Measurements from ENCODE around the gene DENND1B. TPM values are rescaled to one million over a fixed set of nuclear protein-coding genes. Genes with fewer than 3 reads are reported as not detected.

Gene DENND1B
- total and polyA plus RNA-seq, 2 of the 13 experiments (the other 11 are each of a cell fraction or from before 2014, with no cell fraction given): 2.6 to 5.7 TPM

DNA sequence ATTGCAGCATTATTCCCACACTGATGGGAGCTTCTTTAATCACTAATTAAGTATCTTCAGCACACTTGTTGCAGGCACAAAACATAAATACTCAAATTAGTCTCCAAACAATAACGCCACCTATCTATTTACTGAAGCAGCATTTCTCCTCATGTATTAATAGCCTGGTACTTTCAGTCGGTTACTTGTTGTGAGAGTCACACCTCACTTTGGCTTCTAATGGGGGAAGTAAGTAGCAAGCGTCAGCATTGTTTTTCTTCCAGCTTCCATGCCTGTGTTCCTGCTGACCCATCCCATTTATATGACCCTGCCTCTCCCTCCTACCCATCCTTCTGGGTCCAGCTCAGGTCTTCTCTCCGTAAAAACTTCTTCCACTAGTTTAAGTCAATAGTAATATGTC is 31.9 kb upstream of the DENND1B start:
- no TSS peak for BruUV-seq (replicated peaks)
- no peak overlapping the region for H2AFZ ChIP-seq (ENCODE audit: low read length)
- in situ Hi-C loops (cut with HindIII; ENCODE audit: extremely low pct_ligation_motif_present, low pct_unique_long_range_greater_than_20kb): no loop called here
- POLR2A ChIA-PET: no interaction called here
- no peak overlapping the region for H3K4me2 ChIP-seq (ENCODE audit: low read depth, low read length)
- H3K79me2 ChIP-seq (ENCODE audit: insufficient read depth, low read length): no peaks in the 10 kb centered on the region
- no peak overlapping the region for H3K27ac ChIP-seq (ENCODE audit: extremely low read length, insufficient read depth, low read length)
- WGBS (ENCODE audit: low lambda C conversion rate): 63% methylated on average over 4 of the region's 4 CpGs
- H3K9me3 ChIP-seq (ENCODE audit: low read length): no peaks in the 10 kb centered on the region
- no peak overlapping the region for H3K9ac ChIP-seq (ENCODE audit: insufficient read depth, low read depth, low read length)
- ATAC-seq: no peak
- DNase-seq (ENCODE audit: low spot score): no peak
- peaks cover 35% of the 10 kb centered on the region for H3K4me1 ChIP-seq (ENCODE audit: insufficient read depth, low read length)
- intact Hi-C loops (cut with micrococcal nuclease; ENCODE audit: unreplicated experiment): no loop called here
- no peak overlapping the region for H3K4me3 ChIP-seq (replicated peaks in 1 of 3; ENCODE audit: insufficient read depth in 1 of 3, low read depth in 2 of 3, low read length in 3 of 3)
- FAIRE-seq: no peak
- no peaks in the 10 kb centered on the region for H4K20me1 ChIP-seq (ENCODE audit: insufficient read depth, low read length)
- no peaks in the 10 kb centered on the region for H3K36me3 ChIP-seq (replicated peaks in 1 of 2; ENCODE audit: control insufficient read depth in 1 of 2, insufficient read depth in 2 of 2, low read length in 2 of 2)
- H3K27me3 ChIP-seq (ENCODE audit: control insufficient read depth in 1 of 2, insufficient read depth in 2 of 2, low read length in 2 of 2): no peaks in the 10 kb centered on the region
- CTCF ChIA-PET (ENCODE audit: low intra/inter-chr PET ratio, low total read pairs): no interaction called here
- TF ChIP-seq HNRNPLL (IDR thresholded peaks at IDR 0.05; ENCODE audit: low read depth, low read length, poor library complexity, severe bottlenecking) (no peak), THAP9 (CRISPR knock-in tag; IDR thresholded peaks at IDR 0.05; ENCODE audit: borderline replicate concordance) (no peak), TP53 (CRISPR knock-in tag; conservative IDR thresholded peaks at IDR 0.05) (no peak), MXD3 (CRISPR knock-in tag; IDR thresholded peaks at IDR 0.05) (no peak), RFX3 (CRISPR knock-in tag; IDR thresholded peaks at IDR 0.05) (no peak), MTERF4 (CRISPR knock-in tag; IDR thresholded peaks at IDR 0.05) (no peak), ARNT2 (CRISPR knock-in tag; IDR thresholded peaks at IDR 0.05; ENCODE audit: low read depth) (no peak), ZNF451 (CRISPR knock-in tag; IDR thresholded peaks at IDR 0.05) (no peak), DPF2 (CRISPR knock-in tag; IDR thresholded peaks at IDR 0.05; ENCODE audit: borderline replicate concordance, low read depth) (no peak), ZNF570 (CRISPR knock-in tag; IDR thresholded peaks at IDR 0.05; ENCODE audit: borderline replicate concordance) (no peak), ZNF746 (CRISPR knock-in tag; IDR thresholded peaks at IDR 0.05) (no peak), LCORL (IDR thresholded peaks at IDR 0.05) (no peak), LCORL (CRISPR knock-in tag; IDR thresholded peaks at IDR 0.05) (no peak), NFKBIZ (CRISPR knock-in tag; IDR thresholded peaks at IDR 0.05) (no peak), NFIC (IDR thresholded peaks at IDR 0.05; ENCODE audit: low read length) (no peak), HNRNPK (IDR thresholded peaks at IDR 0.05; ENCODE audit: low read depth, low read length, poor library complexity, severe bottlenecking) (no peak), SETDB1 (CRISPR knock-in tag; IDR thresholded peaks at IDR 0.05; ENCODE audit: borderline replicate concordance) (no peak), CEBPB (IDR thresholded peaks at IDR 0.05; ENCODE audit: borderline replicate concordance, low read depth, low read length) (no peak)
- TF ChIP-seq, protein P1, sequence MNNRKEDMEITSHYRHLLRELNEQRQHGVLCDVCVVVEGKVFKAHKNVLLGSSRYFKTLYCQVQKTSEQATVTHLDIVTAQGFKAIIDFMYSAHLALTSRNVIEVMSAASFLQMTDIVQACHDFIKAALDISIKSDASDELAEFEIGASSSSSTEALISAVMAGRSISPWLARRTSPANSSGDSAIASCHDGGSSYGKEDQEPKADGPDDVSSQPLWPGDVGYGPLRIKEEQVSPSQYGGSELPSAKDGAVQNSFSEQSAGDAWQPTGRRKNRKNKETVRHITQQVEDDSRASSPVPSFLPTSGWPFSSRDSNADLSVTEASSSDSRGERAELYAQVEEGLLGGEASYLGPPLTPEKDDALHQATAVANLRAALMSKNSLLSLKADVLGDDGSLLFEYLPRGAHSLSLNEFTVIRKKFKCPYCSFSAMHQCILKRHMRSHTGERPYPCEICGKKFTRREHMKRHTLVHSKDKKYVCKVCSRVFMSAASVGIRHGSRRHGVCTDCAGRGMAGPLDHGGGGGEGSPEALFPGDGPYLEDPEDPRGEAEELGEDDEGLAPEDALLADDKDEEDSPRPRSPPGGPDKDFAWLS (CRISPR knock-in tag; IDR thresholded peaks at IDR 0.05; ENCODE audit: borderline replicate concordance): no peak
